C4-2B (cell line): ENCODE data around the gene VPS13D.

ENCODE experiments used
- ZFX ChIP-seq: fragments of 450-650 bp; IDR thresholded peaks from 2 replicates; pipeline ENCODE4 v1.6.1; 2017
- TF ChIP-seq, protein P1 (sequence below): fragments of 450-650 bp; conservative IDR thresholded peaks from 2 replicates; pipeline ENCODE4 v1.5.1; 2017; ENCODE audit warnings: mild to moderate bottlenecking

DNA sequence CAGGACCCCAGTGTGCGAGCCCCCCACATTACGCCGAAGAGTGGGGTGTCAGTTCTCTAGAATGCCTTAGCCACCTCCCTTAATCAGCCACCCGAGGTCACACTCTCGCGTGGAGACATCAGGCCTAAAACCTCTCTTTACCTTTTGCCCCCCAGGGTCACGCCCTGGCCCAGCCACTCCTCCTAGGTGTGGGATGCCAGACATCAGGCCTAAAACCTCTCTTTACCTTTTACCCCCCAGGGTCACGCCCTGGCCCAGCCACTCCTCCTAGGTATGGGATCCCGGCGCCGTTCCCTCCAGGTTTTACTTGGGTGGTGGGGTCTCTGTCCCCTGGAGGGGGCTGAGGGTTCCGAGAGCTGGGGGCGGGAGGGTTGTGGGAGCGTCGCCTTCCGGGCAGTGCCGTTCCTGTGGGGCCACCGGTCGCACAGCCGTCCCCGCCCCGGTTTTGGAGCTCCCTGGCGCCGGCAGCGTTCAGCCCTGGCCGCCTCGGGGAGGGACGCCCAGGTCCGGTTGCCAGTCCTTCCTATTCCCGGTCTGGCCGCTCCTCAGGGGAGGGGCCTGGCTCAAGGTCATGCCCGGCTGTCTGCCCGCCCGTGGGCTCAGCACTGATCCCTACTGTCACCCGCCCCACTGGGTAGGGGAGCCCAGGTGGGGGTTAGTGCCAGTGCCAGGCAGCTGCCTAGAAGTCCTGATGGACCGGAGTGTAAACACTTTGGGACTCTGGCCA is 882 bp downstream of the VPS13D start:
- TF ChIP-seq, protein P1, sequence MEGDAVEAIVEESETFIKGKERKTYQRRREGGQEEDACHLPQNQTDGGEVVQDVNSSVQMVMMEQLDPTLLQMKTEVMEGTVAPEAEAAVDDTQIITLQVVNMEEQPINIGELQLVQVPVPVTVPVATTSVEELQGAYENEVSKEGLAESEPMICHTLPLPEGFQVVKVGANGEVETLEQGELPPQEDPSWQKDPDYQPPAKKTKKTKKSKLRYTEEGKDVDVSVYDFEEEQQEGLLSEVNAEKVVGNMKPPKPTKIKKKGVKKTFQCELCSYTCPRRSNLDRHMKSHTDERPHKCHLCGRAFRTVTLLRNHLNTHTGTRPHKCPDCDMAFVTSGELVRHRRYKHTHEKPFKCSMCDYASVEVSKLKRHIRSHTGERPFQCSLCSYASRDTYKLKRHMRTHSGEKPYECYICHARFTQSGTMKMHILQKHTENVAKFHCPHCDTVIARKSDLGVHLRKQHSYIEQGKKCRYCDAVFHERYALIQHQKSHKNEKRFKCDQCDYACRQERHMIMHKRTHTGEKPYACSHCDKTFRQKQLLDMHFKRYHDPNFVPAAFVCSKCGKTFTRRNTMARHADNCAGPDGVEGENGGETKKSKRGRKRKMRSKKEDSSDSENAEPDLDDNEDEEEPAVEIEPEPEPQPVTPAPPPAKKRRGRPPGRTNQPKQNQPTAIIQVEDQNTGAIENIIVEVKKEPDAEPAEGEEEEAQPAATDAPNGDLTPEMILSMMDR, result no peak
- no peak for TF ChIP-seq ZFX
